Epithelial cell of alveolus of lung (primary cell): ENCODE results near the gene PLCE1. TPM values are rescaled to one million over a fixed set of nuclear protein-coding genes. Genes with fewer than 3 reads are reported as not detected.

Experiments used
- total RNA-seq: library from RNA; depleted of rRNA; stranded (reverse); fragments of >200 nt; gene quantifications from 2 replicates; pipeline ENCODE4 v1.2.1, GENCODE V29; 2015

Gene PLCE1
- 0.24 and 1.6 TPM in 2 replicates for total RNA-seq

DNA sequence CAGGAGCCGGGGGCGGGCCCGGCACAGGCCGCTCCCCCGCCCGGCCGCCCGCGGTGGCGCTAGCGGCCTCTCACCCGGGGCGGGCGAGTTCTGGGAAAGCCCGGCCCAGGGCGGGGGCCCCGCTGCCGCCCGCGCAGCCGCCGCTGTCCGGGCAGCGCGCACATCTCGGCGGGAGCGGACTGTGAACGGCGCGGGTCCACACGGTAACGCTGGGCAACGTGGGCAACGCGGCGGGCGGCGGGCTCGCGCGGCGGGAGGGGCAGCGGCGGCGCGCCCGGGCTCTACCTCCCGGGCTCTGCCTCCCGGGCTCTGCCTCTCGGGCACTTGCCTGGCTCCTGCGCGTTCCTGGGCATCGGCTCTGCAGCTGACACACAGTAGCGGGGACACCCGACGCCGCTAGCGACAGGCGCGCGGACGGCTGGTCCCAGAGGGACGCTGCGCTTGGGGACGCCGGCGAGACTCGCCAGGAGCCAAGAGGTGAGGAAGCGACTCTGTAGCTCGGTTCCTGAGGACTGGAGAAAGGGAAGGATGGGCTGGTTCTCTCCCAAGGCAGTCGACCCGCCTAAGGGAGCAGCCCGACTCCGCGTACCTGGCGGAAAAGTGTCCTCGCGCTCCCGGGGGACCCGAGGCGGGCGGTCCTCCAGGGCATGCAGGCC, at the start of gene PLCE1:
TSS of gene PLCE1 (plus strand) at position 150 of the 656 bp plus-strand sequence. CDS start 37,116 bp downstream, outside the sequence.

Other genes with a start within 250 kb of the PLCE1 start
- gene LGI1, start 236.0 kb upstream of the PLCE1 start, total RNA-seq: not detected in 2 replicates
- 3.7 and 3.8 TPM in 2 replicates for gene SLC35G1, start 100.0 kb upstream of the PLCE1 start, total RNA-seq